Measurements from ENCODE around the gene CALHM5. TPM values are rescaled to one million over a fixed set of nuclear protein-coding genes. Genes with fewer than 3 reads are reported as not detected.

CALHM5 gene
- total RNA-seq, 1 donor from 2014 or later = 1.8 TPM

DNA sequence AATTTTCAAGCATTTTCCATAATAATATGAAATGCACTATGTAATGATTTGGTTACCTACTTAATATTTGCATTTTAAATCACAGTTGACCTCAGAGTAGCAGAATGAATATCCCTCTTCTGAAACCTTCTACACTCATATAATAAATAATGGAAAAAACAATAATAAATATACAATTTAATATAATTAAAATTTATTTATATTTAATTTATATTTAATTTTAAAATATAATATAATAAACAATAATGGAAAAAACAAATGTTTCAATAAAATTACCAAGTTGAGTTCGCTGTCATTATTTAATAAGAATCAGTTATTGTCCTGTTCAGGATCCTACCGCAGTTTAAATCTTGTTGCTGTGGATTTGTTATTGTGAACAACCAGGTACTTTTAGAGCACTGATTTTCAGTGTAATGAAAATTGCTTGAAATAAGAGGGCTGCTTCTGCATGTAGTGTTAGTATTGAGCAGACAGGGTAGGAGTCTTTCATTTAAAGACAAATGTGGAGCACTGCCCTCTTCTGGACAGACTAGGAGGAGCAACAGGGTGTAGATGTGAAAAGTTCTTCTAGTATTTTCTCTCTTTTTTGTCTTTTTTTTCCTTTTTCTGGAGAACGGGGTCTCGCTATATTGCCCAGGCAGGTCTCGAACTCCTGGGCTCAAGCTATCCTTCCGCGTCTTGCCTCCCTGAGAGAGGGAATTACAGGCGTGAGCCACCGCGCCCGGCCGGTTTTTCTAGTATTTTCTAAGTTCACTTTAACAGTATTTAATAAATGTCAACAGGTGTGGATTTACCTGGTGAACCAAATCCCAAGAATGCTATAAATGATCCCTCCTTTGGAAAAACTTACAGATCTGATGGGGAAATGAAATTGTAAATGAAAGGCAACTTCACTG is 20.5 kb downstream of the CALHM5 start:
- no peaks in the 10 kb centered on the region for H3K27me3 ChIP-seq (ENCODE audit: insufficient read depth, low read length)
- H2AFZ ChIP-seq (ENCODE audit: low read depth, low read length) = no peak overlapping the region
- H3K4me3 ChIP-seq (ENCODE audit: insufficient read depth, low read depth, low read length) = no peak overlapping the region
- no peaks in the 10 kb centered on the region for H4K20me1 ChIP-seq (ENCODE audit: insufficient read depth, low read length)
- FAIRE-seq (no peak), DNase-seq (ENCODE audit: low read depth) (peak; percentile 41)
- no peak for TF ChIP-seq EZH2 (IDR thresholded peaks at IDR 0.05; ENCODE audit: insufficient read depth, low read length)
- TF ChIP-seq, protein P1, sequence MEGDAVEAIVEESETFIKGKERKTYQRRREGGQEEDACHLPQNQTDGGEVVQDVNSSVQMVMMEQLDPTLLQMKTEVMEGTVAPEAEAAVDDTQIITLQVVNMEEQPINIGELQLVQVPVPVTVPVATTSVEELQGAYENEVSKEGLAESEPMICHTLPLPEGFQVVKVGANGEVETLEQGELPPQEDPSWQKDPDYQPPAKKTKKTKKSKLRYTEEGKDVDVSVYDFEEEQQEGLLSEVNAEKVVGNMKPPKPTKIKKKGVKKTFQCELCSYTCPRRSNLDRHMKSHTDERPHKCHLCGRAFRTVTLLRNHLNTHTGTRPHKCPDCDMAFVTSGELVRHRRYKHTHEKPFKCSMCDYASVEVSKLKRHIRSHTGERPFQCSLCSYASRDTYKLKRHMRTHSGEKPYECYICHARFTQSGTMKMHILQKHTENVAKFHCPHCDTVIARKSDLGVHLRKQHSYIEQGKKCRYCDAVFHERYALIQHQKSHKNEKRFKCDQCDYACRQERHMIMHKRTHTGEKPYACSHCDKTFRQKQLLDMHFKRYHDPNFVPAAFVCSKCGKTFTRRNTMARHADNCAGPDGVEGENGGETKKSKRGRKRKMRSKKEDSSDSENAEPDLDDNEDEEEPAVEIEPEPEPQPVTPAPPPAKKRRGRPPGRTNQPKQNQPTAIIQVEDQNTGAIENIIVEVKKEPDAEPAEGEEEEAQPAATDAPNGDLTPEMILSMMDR (IDR thresholded peaks at IDR 0.05; ENCODE audit: insufficient read depth, low read depth, low read length) = peak; percentile 78
- Mint-ChIP-seq H3K27me3 (ENCODE audit: low read depth, unreplicated experiment) (no peaks in the 10 kb centered on the region), H3K4me1 (ENCODE audit: low read depth, unreplicated experiment) (peaks cover 26% of the 10 kb centered on the region), H3K4me3 (ENCODE audit: unreplicated experiment) (no peak overlapping the region), H3K27ac (ENCODE audit: unreplicated experiment) (no peak overlapping the region), H3K9me3 (ENCODE audit: unreplicated experiment) (no peaks in the 10 kb centered on the region), H3K36me3 (ENCODE audit: low read depth, unreplicated experiment) (no peaks in the 10 kb centered on the region)
- no peaks in the 10 kb centered on the region for H3K36me3 ChIP-seq (ENCODE audit: insufficient read depth, low read length)
- H3K79me2 ChIP-seq (ENCODE audit: insufficient read depth, low read length) = no peaks in the 10 kb centered on the region
- no peaks in the 10 kb centered on the region for H3K9me3 ChIP-seq (ENCODE audit: insufficient read depth, low read depth, low read length)
- H3K4me2 ChIP-seq (ENCODE audit: low read length) = no peak overlapping the region
- H3K27ac ChIP-seq (ENCODE audit: low read depth, low read length) = no peak overlapping the region
- no peak overlapping the region for H3K9ac ChIP-seq (ENCODE audit: low read length)
- H3K4me1 ChIP-seq (ENCODE audit: insufficient read depth, low read length) = peaks cover 18% of the 10 kb centered on the region

GRCh38 chr6:116533233-116533957 is 22.0 kb downstream of the CALHM5 start:
- no peak overlapping the region for H3K9ac ChIP-seq (ENCODE audit: low read length)
- Mint-ChIP-seq H3K27me3 (ENCODE audit: low read depth, unreplicated experiment) (no peaks in the 10 kb centered on the region), H3K9me3 (ENCODE audit: unreplicated experiment) (no peaks in the 10 kb centered on the region), H3K4me1 (ENCODE audit: low read depth, unreplicated experiment) (peaks cover 22% of the 10 kb centered on the region), H3K4me3 (ENCODE audit: unreplicated experiment) (no peak overlapping the region), H3K36me3 (ENCODE audit: low read depth, unreplicated experiment) (no peaks in the 10 kb centered on the region), H3K27ac (ENCODE audit: unreplicated experiment) (no peak overlapping the region)
- no peak overlapping the region for H3K27ac ChIP-seq (ENCODE audit: low read depth, low read length)
- no peaks in the 10 kb centered on the region for H3K27me3 ChIP-seq (ENCODE audit: insufficient read depth, low read length)
- H3K79me2 ChIP-seq (ENCODE audit: insufficient read depth, low read length) = no peaks in the 10 kb centered on the region
- H3K4me1 ChIP-seq (ENCODE audit: insufficient read depth, low read length) = peaks cover 16% of the 10 kb centered on the region
- no peak for DNase-seq (ENCODE audit: low read depth)
- no peak overlapping the region for H3K4me2 ChIP-seq (ENCODE audit: low read length)
- no peaks in the 10 kb centered on the region for H4K20me1 ChIP-seq (ENCODE audit: insufficient read depth, low read length)
- no peaks in the 10 kb centered on the region for H3K9me3 ChIP-seq (ENCODE audit: insufficient read depth, low read depth, low read length)
- no peaks in the 10 kb centered on the region for H3K36me3 ChIP-seq (ENCODE audit: insufficient read depth, low read length)
- TF ChIP-seq, protein P1 (IDR thresholded peaks at IDR 0.05; ENCODE audit: insufficient read depth, low read depth, low read length) = peak; percentile 6
- TF ChIP-seq EZH2 (IDR thresholded peaks at IDR 0.05; ENCODE audit: insufficient read depth, low read length) = no peak
- no peak overlapping the region for H3K4me3 ChIP-seq (ENCODE audit: insufficient read depth, low read depth, low read length)
- no peak for FAIRE-seq
- no peak overlapping the region for H2AFZ ChIP-seq (ENCODE audit: low read depth, low read length)
